MM.1S (cell line): ENCODE results near the gene RALA.

Experiments used
- DNase-seq: peaks from one replicate; pipeline ENCODE4 v3.0.0-alpha.2; 2015
- H2AFZ ChIP-seq: fragments of 300-600 bp; sonication (generic); 2 replicates; pipeline ENCODE4 v1.6.0; 2016; ENCODE audit warnings: antibody characterized with exemption, low read length
- H3F3A ChIP-seq: fragments of 300-600 bp; sonication (generic); 2 replicates; pipeline ENCODE4 v1.6.1; 2016; ENCODE audit warnings: mild to moderate bottlenecking, antibody characterized with exemption, low read length, moderate library complexity, mixed read lengths; ENCODE audit not compliant: insufficient read depth
- H3K27ac ChIP-seq: fragments of 300-600 bp; sonication (generic); 2 replicates; pipeline ENCODE4 v1.5.1; 2016; ENCODE audit warnings: mild to moderate bottlenecking, low read length
- H3K27me3 ChIP-seq: fragments of 300-600 bp; sonication (generic); replicated peaks from 2 replicates; pipeline ENCODE4 v1.6.0; 2016; ENCODE audit warnings: low read length; ENCODE audit not compliant: insufficient read depth
- H3K36me3 ChIP-seq: fragments of 300-600 bp; sonication (generic); replicated peaks from 2 replicates; pipeline ENCODE4 v1.6.1; 2016; ENCODE audit warnings: mild to moderate bottlenecking, low read length, mixed read lengths; ENCODE audit not compliant: insufficient read depth
- H3K4me1 ChIP-seq: fragments of 300-600 bp; sonication (generic); 2 replicates; pipeline ENCODE4 v1.6.1; 2016; ENCODE audit warnings: low read length, mixed read lengths
- H3K4me2 ChIP-seq: fragments of 300-600 bp; sonication (generic); 2 replicates; pipeline ENCODE4 v1.6.0; 2016; ENCODE audit warnings: low read depth, low read length
- H3K4me3 ChIP-seq: fragments of 300-600 bp; sonication (generic); 2 replicates; pipeline ENCODE4 v1.5.1; 2016; ENCODE audit warnings: low read length, mixed read lengths
- H3K79me2 ChIP-seq: fragments of 300-600 bp; sonication (generic); 2 replicates; pipeline ENCODE4 v1.6.1; 2016; ENCODE audit warnings: mixed run types, low read length, mixed read lengths
- H3K9ac ChIP-seq: fragments of 300-600 bp; sonication (generic); 2 replicates; pipeline ENCODE4 v1.6.1; 2016; ENCODE audit warnings: low read length, mixed read lengths
- H3K9me2 ChIP-seq: fragments of 300-600 bp; sonication (generic); replicated peaks from 2 replicates; pipeline ENCODE4 v1.6.1; 2016; ENCODE audit warnings: mild to moderate bottlenecking, low read length, mixed read lengths; ENCODE audit not compliant: insufficient read depth
- H3K9me3 ChIP-seq: fragments of 300-600 bp; sonication (generic); replicated peaks from 2 replicates; pipeline ENCODE4 v1.6.1; 2016; ENCODE audit warnings: mild to moderate bottlenecking, low read length, mixed read lengths; ENCODE audit not compliant: insufficient read depth
- H4K20me1 ChIP-seq: fragments of 300-600 bp; sonication (generic); 2 replicates; pipeline ENCODE4 v1.6.1; 2016; ENCODE audit warnings: mild to moderate bottlenecking, low read length, moderate library complexity, mixed read lengths; ENCODE audit not compliant: insufficient read depth
- EZH2 ChIP-seq: fragments of 300-600 bp; sonication (generic); optimal IDR thresholded peaks from 2 replicates; pipeline ENCODE3; 2017; ENCODE audit warnings: low read depth, mild to moderate bottlenecking, antibody characterized with exemption, low read length, mixed read lengths
- EZH2phosphoT487 ChIP-seq: fragments of 300-600 bp; sonication (generic); IDR thresholded peaks from 2 replicates; pipeline ENCODE4 v1.6.1; 2018; ENCODE audit warnings: antibody characterized with exemption, low read length
- TF ChIP-seq, protein P1 (sequence below): fragments of 300-600 bp; sonication (generic); IDR thresholded peaks from 2 replicates; pipeline ENCODE4 v1.5.1; 2016; ENCODE audit warnings: antibody characterized with exemption, low read length, mixed read lengths

The RALA gene

DNA sequence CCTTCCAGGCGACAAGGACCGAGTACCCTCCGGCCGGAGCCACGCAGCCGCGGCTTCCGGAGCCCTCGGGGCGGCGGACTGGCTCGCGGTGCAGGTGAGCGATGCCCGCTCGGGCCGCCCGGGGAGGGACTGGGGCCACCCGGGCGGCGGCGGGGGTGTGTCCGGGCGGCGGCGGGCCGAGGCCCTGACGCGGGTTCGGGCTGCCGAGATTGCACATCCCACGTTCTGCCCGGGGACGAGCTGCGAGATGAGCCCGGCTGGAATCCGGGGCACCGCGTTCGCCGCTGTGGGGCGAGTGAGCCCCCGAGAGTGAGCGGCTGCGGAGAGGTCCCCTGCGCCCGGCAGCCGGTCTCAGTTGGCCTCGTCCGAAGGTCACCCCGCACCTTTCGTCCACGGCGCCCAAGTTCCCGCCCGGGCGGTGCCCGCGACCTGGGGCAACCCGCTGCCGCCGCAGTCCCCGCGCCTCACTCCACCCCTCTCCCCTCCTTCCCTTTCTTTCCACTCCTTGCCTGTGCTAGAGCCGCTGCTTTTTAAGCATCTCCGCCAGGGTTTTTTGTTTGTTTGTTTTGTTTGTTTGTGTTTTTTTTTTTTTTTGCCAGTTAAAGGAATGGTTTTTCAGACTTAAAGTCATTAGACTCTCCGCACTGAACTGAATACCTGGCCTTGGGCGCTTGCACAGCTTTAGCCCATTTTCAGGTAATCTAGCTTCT lies 515 bp downstream of the RALA start:
- Histone ChIP-seq H3K4me3 (peak overlapping the region; percentile 92), H3K9me3 (no peaks in the 10 kb centered on the region), H3K9ac (peak overlapping the region; percentile 95), H3K9me2 (no peaks in the 10 kb centered on the region), H3K4me1 (peaks cover 15% of the 10 kb centered on the region), H3K4me2 (peak overlapping the region; percentile 89), H3K79me2 (peaks cover 60% of the 10 kb centered on the region), H3K27me3 (no peaks in the 10 kb centered on the region), H3K36me3 (no peaks in the 10 kb centered on the region), H4K20me1 (no peaks in the 10 kb centered on the region), H3F3A (peaks cover 7% of the 10 kb centered on the region; the same call in 1 of the 2 replicates), H2AFZ (peak overlapping the region; percentile 96), H3K27ac (peak overlapping the region; percentile 69; the same call in 1 of the 2 replicates)
- TF ChIP-seq, protein P1, sequence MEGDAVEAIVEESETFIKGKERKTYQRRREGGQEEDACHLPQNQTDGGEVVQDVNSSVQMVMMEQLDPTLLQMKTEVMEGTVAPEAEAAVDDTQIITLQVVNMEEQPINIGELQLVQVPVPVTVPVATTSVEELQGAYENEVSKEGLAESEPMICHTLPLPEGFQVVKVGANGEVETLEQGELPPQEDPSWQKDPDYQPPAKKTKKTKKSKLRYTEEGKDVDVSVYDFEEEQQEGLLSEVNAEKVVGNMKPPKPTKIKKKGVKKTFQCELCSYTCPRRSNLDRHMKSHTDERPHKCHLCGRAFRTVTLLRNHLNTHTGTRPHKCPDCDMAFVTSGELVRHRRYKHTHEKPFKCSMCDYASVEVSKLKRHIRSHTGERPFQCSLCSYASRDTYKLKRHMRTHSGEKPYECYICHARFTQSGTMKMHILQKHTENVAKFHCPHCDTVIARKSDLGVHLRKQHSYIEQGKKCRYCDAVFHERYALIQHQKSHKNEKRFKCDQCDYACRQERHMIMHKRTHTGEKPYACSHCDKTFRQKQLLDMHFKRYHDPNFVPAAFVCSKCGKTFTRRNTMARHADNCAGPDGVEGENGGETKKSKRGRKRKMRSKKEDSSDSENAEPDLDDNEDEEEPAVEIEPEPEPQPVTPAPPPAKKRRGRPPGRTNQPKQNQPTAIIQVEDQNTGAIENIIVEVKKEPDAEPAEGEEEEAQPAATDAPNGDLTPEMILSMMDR: no peak
- TF ChIP-seq EZH2phosphoT487: no peak
- no peak for DNase-seq

- H3K27me3 ChIP-seq: no peaks in the 10 kb centered on the region
- peaks cover 7% of the 10 kb centered on the region; the same call in 1 of the 2 replicates for H3F3A ChIP-seq
- H3K4me1 ChIP-seq: peaks cover 15% of the 10 kb centered on the region
- peak overlapping the region; percentile 69; the same call in 1 of the 2 replicates for H3K27ac ChIP-seq
- H3K36me3 ChIP-seq: no peaks in the 10 kb centered on the region
- H3K9me2 ChIP-seq: no peaks in the 10 kb centered on the region
- peak overlapping the region; percentile 36 for H2AFZ ChIP-seq
- H3K9ac ChIP-seq: peak overlapping the region; percentile 95
- TF ChIP-seq EZH2 (no peak), EZH2phosphoT487 (no peak)
- H4K20me1 ChIP-seq: no peaks in the 10 kb centered on the region
- H3K4me2 ChIP-seq: peak overlapping the region; percentile 89
- peak; percentile 11 for DNase-seq
- no peaks in the 10 kb centered on the region for H3K9me3 ChIP-seq
- H3K4me3 ChIP-seq: peak overlapping the region; percentile 92
- H3K79me2 ChIP-seq: peaks cover 65% of the 10 kb centered on the region
Measured at GRCh38 chr7:39624442-39624807, 1.1 kb downstream of the RALA start.

GRCh38 chr7:39624935-39625694 lies 1.7 kb downstream of the RALA start:
- H3K27me3 ChIP-seq: no peaks in the 10 kb centered on the region
- peaks cover under 1% of the 10 kb centered on the region; the same call in 1 of the 2 replicates for H3K36me3 ChIP-seq
- no peak overlapping the region for H3K9ac ChIP-seq
- H4K20me1 ChIP-seq: no peaks in the 10 kb centered on the region
- peaks cover 15% of the 10 kb centered on the region for H3K4me1 ChIP-seq
- TF ChIP-seq EZH2: no peak
- TF ChIP-seq, protein P1: no peak
- TF ChIP-seq EZH2phosphoT487: no peak
- H3F3A ChIP-seq: peaks cover 7% of the 10 kb centered on the region; the same call in 1 of the 2 replicates
- H3K27ac ChIP-seq: no peak overlapping the region
- H3K79me2 ChIP-seq: peaks cover 70% of the 10 kb centered on the region
- peak overlapping the region; percentile 89 for H3K4me2 ChIP-seq
- no peaks in the 10 kb centered on the region for H3K9me3 ChIP-seq
- DNase-seq: no peak
- H3K9me2 ChIP-seq: no peaks in the 10 kb centered on the region
- H2AFZ ChIP-seq: no peak overlapping the region
- peak overlapping the region; percentile 92; the same call in 1 of the 2 replicates for H3K4me3 ChIP-seq
